HFFc6 (cell line): ENCODE results near the gene PRDM10. TPM values are rescaled to one million over a fixed set of nuclear protein-coding genes. Genes with fewer than 3 reads are reported as not detected.

Experiments
- DNase-seq: peaks from one replicate; pipeline ENCODE4 v3.0.0-alpha.2; 2018
- H3K27ac Mint-ChIP-seq: 2 replicates; pipeline ENCODE4 v1.8.0; 2020; ENCODE audit warnings: mild to moderate bottlenecking, mixed read lengths
- H3K27me3 Mint-ChIP-seq: 2 replicates; pipeline ENCODE4 v1.8.0; 2021; ENCODE audit warnings: mild to moderate bottlenecking, moderate library complexity, mixed read lengths; ENCODE audit not compliant: insufficient read depth
- H3K36me3 Mint-ChIP-seq: 2 replicates; pipeline ENCODE4 v1.8.0; 2021; ENCODE audit warnings: low read depth, mixed read lengths
- H3K4me1 Mint-ChIP-seq: 2 replicates; pipeline ENCODE4 v1.8.0; 2020; ENCODE audit warnings: low read depth, mixed read lengths
- H3K4me3 Mint-ChIP-seq: 2 replicates; pipeline ENCODE4 v1.8.0; 2020; ENCODE audit warnings: mild to moderate bottlenecking, moderate library complexity, mixed read lengths
- H3K9me3 Mint-ChIP-seq: 2 replicates; pipeline ENCODE4 v1.8.0; 2020; ENCODE audit warnings: mild to moderate bottlenecking, mixed read lengths
- total RNA-seq, 6 experiments: library from RNA; stranded (reverse); fragmentation: NEBNext Ultra II Directional; extraction: Animal tissue kit (Norgen Biotek cat#: 25700); gene quantifications; 2 replicates in 1 of 6; 3 replicates in 5 of 6; pipeline ENCODE4 v1.2.3, GENCODE V29; 2021
- TF ChIP-seq, protein P1 (sequence below): fragments of 200-600 bp; sonication (generic); IDR thresholded peaks from 2 replicates; pipeline ENCODE4 v1.5.0; 2021; ENCODE audit warnings: antibody characterized with exemption, mild to moderate bottlenecking

The PRDM10 gene
- total RNA-seq, 6 experiments from 2014 or later: 7.0 to 8.6 (median 7.8) TPM

DNA sequence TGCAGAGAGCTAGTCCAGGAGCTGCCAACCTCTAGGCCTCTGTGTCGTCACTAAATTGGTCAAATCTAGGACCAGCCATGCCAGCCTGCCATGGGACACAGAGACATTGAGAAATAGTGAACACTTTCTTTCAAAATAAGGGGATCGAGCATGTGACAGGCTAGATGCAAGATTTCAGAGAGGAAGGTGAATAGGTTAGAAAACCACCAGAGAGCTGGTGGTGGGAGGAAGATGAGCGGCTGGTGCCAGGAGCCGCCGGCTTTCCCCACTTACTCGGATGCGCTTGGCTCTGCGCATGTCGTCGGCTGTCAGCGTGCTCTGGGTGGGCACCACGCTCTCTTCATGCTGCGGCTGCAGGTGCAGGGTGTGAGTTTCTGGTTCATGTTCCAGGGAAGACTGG, 71.9 kb downstream of the PRDM10 start:
- TF ChIP-seq, protein P1, sequence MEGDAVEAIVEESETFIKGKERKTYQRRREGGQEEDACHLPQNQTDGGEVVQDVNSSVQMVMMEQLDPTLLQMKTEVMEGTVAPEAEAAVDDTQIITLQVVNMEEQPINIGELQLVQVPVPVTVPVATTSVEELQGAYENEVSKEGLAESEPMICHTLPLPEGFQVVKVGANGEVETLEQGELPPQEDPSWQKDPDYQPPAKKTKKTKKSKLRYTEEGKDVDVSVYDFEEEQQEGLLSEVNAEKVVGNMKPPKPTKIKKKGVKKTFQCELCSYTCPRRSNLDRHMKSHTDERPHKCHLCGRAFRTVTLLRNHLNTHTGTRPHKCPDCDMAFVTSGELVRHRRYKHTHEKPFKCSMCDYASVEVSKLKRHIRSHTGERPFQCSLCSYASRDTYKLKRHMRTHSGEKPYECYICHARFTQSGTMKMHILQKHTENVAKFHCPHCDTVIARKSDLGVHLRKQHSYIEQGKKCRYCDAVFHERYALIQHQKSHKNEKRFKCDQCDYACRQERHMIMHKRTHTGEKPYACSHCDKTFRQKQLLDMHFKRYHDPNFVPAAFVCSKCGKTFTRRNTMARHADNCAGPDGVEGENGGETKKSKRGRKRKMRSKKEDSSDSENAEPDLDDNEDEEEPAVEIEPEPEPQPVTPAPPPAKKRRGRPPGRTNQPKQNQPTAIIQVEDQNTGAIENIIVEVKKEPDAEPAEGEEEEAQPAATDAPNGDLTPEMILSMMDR: no peak
- Mint-ChIP-seq H3K36me3 (peaks cover 29% of the 10 kb centered on the region), H3K27me3 (no peaks in the 10 kb centered on the region), H3K4me1 (no peaks in the 10 kb centered on the region), H3K9me3 (no peaks in the 10 kb centered on the region), H3K4me3 (no peak overlapping the region), H3K27ac (no peak overlapping the region)
- no peak for DNase-seq

DNA sequence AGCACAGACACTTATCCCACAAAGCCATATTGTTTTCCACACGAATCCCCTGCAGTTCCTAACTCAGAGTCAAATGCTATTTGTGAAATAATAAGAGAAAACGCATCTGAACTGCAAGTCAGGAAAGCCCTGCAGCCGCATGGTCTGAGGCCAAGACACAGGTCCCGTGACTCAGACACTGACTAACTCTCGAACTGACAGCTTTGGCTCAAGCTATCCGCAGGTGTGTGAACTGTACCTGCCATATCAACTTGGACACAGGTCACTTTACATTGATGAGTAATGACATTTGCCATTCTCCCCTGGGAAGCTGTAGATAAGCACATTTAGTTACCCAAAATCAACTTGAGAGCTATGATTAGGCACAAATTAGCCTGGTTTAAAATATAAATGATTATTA, 72.3 kb downstream of the PRDM10 start:
- H3K27ac Mint-ChIP-seq: no peak overlapping the region
- no peaks in the 10 kb centered on the region for H3K4me1 Mint-ChIP-seq
- TF ChIP-seq, protein P1: no peak
- H3K27me3 Mint-ChIP-seq: no peaks in the 10 kb centered on the region; the same call in 1 of the 2 replicates
- H3K36me3 Mint-ChIP-seq: peaks cover 28% of the 10 kb centered on the region
- no peak for DNase-seq
- H3K9me3 Mint-ChIP-seq: no peaks in the 10 kb centered on the region
- H3K4me3 Mint-ChIP-seq: no peak overlapping the region

- no peak overlapping the region for H3K4me3 Mint-ChIP-seq
- H3K36me3 Mint-ChIP-seq: peaks cover 23% of the 10 kb centered on the region
- no peaks in the 10 kb centered on the region; the same call in 1 of the 2 replicates for H3K27me3 Mint-ChIP-seq
- no peak overlapping the region for H3K27ac Mint-ChIP-seq
- TF ChIP-seq, protein P1: no peak
- DNase-seq: no peak
- H3K9me3 Mint-ChIP-seq: no peaks in the 10 kb centered on the region
- H3K4me1 Mint-ChIP-seq: no peaks in the 10 kb centered on the region
Observed at GRCh38 chr11:129929721-129930120, 72.9 kb downstream of the PRDM10 start.

DNA sequence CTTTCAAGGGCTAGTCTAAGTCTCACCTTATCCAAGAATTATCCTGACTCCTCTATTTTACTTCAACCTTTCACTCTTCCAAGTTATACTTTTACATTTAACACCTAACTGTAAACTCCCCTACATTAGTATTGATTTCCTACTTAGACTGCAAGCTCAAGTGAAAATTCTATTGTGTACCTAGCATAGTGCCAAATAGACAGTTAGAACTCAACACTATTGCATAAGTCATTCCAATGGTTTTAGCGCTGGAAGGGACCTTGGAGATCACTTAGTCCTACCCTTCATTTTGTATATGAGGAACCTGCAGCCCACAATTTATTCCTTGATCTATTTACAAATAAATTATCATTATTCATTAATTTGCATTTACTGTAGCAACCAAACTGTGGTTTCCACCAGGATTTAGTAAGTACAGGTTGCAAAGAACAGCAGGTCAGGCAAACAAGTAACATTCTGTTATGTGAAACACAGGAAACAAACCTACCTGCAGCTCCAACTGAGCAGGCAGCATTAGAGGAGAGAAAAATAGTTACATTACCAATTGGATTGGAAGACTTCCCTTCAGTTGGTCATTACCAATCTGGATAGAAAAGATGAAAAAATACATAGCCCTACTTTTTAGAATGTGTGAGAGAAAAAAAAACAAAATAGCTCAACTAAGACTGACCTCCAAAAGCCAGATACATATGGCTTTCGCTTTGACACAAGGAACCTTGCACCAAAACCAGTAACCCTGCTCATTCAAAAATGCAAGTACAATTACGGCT, 73.5 kb downstream of the PRDM10 start:
- H3K4me1 Mint-ChIP-seq: no peaks in the 10 kb centered on the region
- no peak overlapping the region for H3K4me3 Mint-ChIP-seq
- peaks cover 17% of the 10 kb centered on the region for H3K36me3 Mint-ChIP-seq
- no peaks in the 10 kb centered on the region for H3K9me3 Mint-ChIP-seq
- TF ChIP-seq, protein P1: no peak
- no peak overlapping the region for H3K27ac Mint-ChIP-seq
- no peaks in the 10 kb centered on the region; the same call in 1 of the 2 replicates for H3K27me3 Mint-ChIP-seq
- no peak for DNase-seq

GRCh38 chr11:129922674-129923073, 80.0 kb downstream of the PRDM10 start:
- H3K36me3 Mint-ChIP-seq: peaks cover under 1% of the 10 kb centered on the region; the same call in 1 of the 2 replicates
- H3K4me1 Mint-ChIP-seq: peaks cover 6% of the 10 kb centered on the region
- no peak overlapping the region for H3K4me3 Mint-ChIP-seq
- TF ChIP-seq, protein P1: no peak
- no peaks in the 10 kb centered on the region; the same call in 1 of the 2 replicates for H3K27me3 Mint-ChIP-seq
- no peak overlapping the region for H3K27ac Mint-ChIP-seq
- no peak for DNase-seq
- no peaks in the 10 kb centered on the region for H3K9me3 Mint-ChIP-seq
